HCT116 (cell line): Measurements from ENCODE around the gene JAGN1.

Source experiments
- CBX3 ChIP-seq: IDR thresholded peaks from 2 replicates; pipeline ENCODE4 v1.6.1; 2012; ENCODE audit warnings: low read depth
- CEBPB ChIP-seq: IDR thresholded peaks from 2 replicates; pipeline ENCODE4 v1.6.1; 2012; ENCODE audit warnings: low read depth
- EZH2phosphoT487 ChIP-seq: fragments of 200-600 bp; IDR thresholded peaks from 2 replicates; pipeline ENCODE4 v1.6.1; 2018; ENCODE audit warnings: antibody characterized with exemption, borderline replicate concordance
- JUND ChIP-seq: IDR thresholded peaks from 2 replicates; pipeline ENCODE4 v1.6.1; 2012
- POLR2A ChIP-seq: IDR thresholded peaks from 2 replicates; pipeline ENCODE4 v1.7.0; 2011; ENCODE audit warnings: borderline replicate concordance; ENCODE audit not compliant: insufficient read depth, insufficient read length; ENCODE audit errors: extremely low read depth
- RAD21 ChIP-seq: IDR thresholded peaks from 2 replicates; pipeline ENCODE4 v1.6.1; 2012; ENCODE audit warnings: low read depth, mild to moderate bottlenecking
- TCF7L2 ChIP-seq: IDR thresholded peaks from 2 replicates; pipeline ENCODE4 v1.7.0; 2011; ENCODE audit warnings: borderline replicate concordance, inconsistent platforms; ENCODE audit not compliant: insufficient read depth, insufficient read length; ENCODE audit errors: extremely low read depth
- YY1 ChIP-seq: IDR thresholded peaks from 2 replicates; pipeline ENCODE4 v1.6.1; 2011; ENCODE audit warnings: low read length, low read depth, moderate library complexity, mild to moderate bottlenecking; ENCODE audit not compliant: insufficient replicate concordance; ENCODE audit errors: extremely low read depth
- TF ChIP-seq, protein P1 (sequence below), 3 experiments: fragments of 200-600 bp in 1 of 3; sonication (generic) in 1 of 3; IDR thresholded peaks in 2 of 3; conservative IDR thresholded peaks in 1 of 3; 2 replicates each; pipeline ENCODE4 v1.5.1; 2012 to 2017; ENCODE audit warnings: low read depth in 2 of 3, low read length in 2 of 3, antibody characterized with exemption in 1 of 3, borderline replicate concordance in 1 of 3, control low read depth in 1 of 3, mild to moderate bottlenecking in 1 of 3, mixed read lengths in 1 of 3, mixed run types in 1 of 3, moderate library complexity in 1 of 3; ENCODE audit not compliant: insufficient read depth in 1 of 3
- TF ChIP-seq, protein P2 (sequence below): IDR thresholded peaks from 2 replicates; pipeline ENCODE4 v1.6.1; 2012; ENCODE audit warnings: low read depth
- TF ChIP-seq, protein P3 (sequence below): IDR thresholded peaks from 2 replicates; pipeline ENCODE4 v1.6.1; 2012

DNA sequence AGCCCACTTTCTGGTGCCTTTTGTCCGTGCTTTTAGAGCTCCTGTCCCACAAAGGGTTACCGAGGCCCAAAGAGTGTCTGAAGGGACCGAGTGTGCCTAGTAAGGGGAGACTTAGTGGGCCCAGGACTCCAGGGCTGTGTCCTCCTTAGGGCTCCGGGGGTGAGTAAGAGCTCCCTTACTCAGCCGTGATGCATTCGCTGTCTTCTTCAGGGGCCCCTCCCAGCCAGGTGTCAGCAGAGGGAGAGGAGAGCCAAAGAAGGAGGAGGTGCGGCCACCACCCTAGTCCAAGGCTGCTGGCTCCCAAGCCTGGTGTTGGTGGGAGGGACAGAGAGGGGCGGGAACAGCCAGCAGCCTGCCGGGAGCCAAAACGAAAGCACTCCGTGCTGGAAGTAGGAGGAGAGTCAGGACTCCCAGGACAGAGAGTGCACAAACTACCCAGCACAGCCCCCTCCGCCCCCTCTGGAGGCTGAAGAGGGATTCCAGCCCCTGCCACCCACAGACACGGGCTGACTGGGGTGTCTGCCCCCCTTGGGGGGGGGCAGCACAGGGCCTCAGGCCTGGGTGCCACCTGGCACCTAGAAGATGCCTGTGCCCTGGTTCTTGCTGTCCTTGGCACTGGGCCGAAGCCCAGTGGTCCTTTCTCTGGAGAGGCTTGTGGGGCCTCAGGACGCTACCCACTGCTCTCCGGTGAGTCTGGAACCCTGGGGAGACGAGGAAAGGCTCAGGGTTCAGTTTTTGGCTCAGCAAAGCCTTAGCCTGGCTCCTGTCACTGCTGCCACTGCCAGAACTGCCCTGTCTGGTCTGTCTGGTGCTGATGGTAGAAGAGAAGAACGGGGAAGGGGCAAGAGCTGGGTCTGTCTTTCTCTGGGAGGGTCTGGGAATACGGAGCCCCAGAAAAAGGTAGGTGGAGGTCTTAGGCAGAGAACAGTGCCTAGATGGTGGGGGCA is 26.6 kb downstream of the JAGN1 start, which contains the start of gene IL17RC:
- TF ChIP-seq JUND (no peak), TCF7L2 (no peak), RAD21 (no peak), YY1 (no peak), POLR2A (no peak), CEBPB (no peak), CBX3 (no peak), EZH2phosphoT487 (no peak)
- TF ChIP-seq, protein P1, sequence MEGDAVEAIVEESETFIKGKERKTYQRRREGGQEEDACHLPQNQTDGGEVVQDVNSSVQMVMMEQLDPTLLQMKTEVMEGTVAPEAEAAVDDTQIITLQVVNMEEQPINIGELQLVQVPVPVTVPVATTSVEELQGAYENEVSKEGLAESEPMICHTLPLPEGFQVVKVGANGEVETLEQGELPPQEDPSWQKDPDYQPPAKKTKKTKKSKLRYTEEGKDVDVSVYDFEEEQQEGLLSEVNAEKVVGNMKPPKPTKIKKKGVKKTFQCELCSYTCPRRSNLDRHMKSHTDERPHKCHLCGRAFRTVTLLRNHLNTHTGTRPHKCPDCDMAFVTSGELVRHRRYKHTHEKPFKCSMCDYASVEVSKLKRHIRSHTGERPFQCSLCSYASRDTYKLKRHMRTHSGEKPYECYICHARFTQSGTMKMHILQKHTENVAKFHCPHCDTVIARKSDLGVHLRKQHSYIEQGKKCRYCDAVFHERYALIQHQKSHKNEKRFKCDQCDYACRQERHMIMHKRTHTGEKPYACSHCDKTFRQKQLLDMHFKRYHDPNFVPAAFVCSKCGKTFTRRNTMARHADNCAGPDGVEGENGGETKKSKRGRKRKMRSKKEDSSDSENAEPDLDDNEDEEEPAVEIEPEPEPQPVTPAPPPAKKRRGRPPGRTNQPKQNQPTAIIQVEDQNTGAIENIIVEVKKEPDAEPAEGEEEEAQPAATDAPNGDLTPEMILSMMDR (IDR thresholded peaks at IDR 0.05 in 2 of 3, conservative IDR thresholded peaks at IDR 0.05 in 1 of 3; ENCODE audit: borderline replicate concordance in 1 of 3, insufficient read depth in 1 of 3, low read depth in 2 of 3, low read length in 2 of 3): no peak
- TF ChIP-seq, protein P2, sequence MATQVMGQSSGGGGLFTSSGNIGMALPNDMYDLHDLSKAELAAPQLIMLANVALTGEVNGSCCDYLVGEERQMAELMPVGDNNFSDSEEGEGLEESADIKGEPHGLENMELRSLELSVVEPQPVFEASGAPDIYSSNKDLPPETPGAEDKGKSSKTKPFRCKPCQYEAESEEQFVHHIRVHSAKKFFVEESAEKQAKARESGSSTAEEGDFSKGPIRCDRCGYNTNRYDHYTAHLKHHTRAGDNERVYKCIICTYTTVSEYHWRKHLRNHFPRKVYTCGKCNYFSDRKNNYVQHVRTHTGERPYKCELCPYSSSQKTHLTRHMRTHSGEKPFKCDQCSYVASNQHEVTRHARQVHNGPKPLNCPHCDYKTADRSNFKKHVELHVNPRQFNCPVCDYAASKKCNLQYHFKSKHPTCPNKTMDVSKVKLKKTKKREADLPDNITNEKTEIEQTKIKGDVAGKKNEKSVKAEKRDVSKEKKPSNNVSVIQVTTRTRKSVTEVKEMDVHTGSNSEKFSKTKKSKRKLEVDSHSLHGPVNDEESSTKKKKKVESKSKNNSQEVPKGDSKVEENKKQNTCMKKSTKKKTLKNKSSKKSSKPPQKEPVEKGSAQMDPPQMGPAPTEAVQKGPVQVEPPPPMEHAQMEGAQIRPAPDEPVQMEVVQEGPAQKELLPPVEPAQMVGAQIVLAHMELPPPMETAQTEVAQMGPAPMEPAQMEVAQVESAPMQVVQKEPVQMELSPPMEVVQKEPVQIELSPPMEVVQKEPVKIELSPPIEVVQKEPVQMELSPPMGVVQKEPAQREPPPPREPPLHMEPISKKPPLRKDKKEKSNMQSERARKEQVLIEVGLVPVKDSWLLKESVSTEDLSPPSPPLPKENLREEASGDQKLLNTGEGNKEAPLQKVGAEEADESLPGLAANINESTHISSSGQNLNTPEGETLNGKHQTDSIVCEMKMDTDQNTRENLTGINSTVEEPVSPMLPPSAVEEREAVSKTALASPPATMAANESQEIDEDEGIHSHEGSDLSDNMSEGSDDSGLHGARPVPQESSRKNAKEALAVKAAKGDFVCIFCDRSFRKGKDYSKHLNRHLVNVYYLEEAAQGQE: no peak
- TF ChIP-seq, protein P3, sequence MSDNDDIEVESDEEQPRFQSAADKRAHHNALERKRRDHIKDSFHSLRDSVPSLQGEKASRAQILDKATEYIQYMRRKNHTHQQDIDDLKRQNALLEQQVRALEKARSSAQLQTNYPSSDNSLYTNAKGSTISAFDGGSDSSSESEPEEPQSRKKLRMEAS: no peak; the same call in 1 of the 2 replicates
